Stimulated activated CD8-positive, alpha-beta memory T cell treated with anti-CD3 and anti-CD28 coated beads, Interleukin-4, amount 100 ng/mL, for 1 hour (primary cell): Measurements from ENCODE around the gene AMPD1.

Source experiments
- DNase-seq, 2 donors: peaks; one replicate each; pipeline ENCODE4 v3.0.0-alpha.2; 2020; ENCODE audit warnings: low read depth in 2 of 2, low spot score in 1 of 2

AMPD1 gene

DNA sequence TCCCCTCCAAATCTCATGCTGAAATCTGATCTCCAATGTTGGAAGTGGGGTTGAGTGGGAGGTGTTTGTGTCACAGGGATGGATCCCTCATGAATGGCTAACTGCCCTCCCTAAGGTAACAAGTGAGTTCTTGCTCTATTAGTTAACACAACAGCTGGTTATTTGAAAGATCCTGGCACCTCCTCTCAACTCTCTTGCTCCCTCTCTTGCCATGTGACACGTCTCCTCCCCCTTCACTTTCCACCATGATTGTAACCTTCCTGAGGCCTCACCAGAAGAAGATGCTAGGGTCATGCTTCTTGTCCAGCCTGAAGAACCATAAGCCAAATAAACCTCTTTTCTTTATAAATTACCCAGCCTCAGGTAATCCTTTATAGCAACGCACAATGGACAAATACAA lies 54.0 kb downstream of the AMPD1 start:
- no peak for DNase-seq

DNA sequence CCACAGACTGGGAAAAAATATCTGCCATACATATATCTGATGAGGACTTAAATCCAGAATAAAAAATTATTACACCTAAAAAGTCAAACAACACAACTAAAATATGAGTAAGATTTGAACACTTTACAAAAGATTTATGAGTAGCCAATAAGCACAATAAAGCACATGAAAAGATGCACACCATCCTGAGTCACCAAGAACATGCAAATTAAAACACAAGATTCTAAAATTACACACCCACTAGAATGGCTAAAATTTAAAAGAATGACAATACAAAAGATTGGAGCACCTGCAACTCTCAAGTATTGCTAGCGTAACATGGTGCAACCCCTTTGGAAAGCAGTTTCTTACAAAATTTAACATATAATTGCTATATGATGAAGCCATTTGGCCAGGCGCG lies 56.4 kb downstream of the AMPD1 start:
- no peak for DNase-seq

DNA sequence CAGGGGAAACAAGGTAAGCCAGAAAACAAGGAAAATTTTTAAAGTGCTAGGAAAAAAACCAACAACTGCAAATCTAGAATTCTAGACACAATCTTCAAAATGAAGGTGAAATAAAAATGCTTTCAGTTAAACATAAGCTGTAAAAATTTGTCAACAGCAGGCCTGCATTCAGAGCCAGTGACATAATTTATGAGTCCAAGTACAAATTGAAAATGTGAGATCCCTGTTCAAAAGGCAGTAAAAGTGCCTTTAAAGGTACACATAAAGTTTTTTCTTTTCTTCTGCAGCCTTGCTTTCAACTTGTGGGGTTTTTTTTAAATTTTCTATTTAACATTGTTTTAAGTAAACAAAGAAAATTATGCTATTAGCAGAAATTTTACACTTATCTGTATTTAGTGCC lies 62.9 kb downstream of the AMPD1 start:
- DNase-seq, result no peak

DNA sequence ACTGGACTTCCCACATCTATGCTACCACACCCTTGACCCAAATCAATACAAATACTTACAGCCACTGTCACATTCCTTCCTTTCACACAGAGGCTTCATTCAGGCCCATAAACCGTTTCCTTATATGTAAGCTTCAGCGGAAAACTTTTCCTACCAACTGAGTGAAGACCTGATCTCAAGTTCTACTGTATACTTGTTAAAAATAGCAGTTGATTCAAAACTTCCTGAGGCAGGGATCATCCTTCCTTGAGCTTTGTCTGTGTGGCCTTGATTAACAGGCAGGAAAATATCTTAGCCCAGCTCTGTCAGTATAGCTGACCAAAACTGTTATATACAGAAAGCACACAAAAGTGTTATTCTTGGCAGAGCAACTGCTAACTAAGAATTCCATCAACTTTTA lies 68.2 kb downstream of the AMPD1 start:
- DNase-seq, result no peak

DNA sequence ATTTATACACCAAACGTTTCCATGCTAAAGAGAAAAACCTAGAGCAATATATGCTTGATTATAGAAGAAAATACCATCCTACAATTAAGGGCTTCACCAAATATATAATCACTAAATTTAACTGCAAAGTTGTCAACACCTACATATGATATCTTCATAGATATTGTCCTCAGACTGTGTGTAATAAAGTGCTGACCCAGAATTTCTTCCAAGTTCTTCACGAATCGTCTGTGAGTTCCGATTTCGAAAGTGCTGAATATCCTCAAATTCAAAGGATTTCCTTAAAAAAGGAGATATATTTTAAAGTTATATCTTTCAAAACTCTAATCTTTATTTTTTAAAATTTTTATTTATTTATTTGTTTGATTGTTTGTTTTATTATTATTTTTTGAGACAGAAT lies 72.0 kb downstream of the AMPD1 start:
- DNase-seq, result no peak
